ENCODE measurements around the gene RPS13. TPM values are rescaled to one million over a fixed set of nuclear protein-coding genes. Genes with fewer than 3 reads are reported as not detected.
"Not testable (repeated sequence)": the region's sequence is repeated elsewhere in the genome, so short reads cannot be mapped to it uniquely, and the experiment has no call there.

Gene RPS13
- polyA plus RNA-seq, 2 donors = 1,256 to 1,933 TPM

DNA sequence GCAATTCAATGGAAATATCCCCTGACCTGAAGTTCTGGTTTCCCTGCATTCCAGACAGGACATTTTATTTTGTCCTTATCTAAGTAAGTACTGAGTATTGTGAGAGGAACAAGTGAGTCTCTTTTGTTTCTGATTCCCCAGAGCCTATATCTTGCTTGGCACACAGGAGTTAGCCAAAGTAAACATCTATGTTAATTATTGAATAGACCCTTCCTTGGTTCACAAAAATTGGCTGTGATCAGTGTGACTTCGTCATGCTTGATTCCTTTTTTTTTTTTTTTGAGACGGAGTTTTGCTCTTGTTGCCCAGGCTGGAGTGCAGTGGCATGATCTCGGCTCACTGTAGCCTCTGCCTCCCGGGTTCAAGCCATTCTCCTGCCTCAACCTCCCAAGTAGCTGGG lies 29.0 kb downstream of the RPS13 start:
- not testable (repeated sequence) for H3K27ac ChIP-seq (ENCODE audit: low read depth in 2 of 2, low read length in 1 of 2); H3K4me1 ChIP-seq (ENCODE audit: control insufficient read depth in 2 of 2, insufficient read depth in 2 of 2, low read length in 1 of 2); H3K9me3 ChIP-seq (ENCODE audit: control insufficient read depth in 2 of 2, insufficient read depth in 1 of 2, low read depth in 1 of 2, low read length in 1 of 2); H3K4me3 ChIP-seq (ENCODE audit: low read depth in 1 of 2, low read length in 2 of 2); H3K27me3 ChIP-seq (ENCODE audit: control insufficient read depth in 1 of 2, insufficient read depth in 2 of 2, low read length in 2 of 2); H3K36me3 ChIP-seq (ENCODE audit: control insufficient read depth in 2 of 2, insufficient read depth in 2 of 2, low read length in 1 of 2)
- WGBS, 2 donors = 43 to 62% methylated on average over 4 of the region's 4 CpGs

DNA sequence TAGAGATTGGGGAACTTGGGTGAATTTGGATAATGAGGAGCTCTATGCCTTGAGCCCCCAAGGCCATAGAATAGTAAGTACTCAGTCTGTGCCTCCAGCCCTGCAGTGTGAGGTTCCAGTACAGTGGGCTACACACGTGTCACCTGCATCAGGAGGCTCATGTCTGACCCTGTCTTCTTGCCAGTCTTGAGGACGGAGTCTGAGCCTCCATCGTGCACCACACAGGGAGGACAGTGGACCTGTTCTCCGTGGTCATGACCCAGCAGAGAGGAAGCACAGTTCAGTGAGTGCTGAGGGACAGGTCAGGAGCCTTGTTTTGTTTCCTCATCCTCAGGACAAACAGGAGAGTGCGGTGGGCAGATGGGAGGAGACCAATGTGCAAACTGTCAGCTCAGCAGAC lies 30.8 kb downstream of the RPS13 start:
- Histone ChIP-seq H3K9me3 (ENCODE audit: control insufficient read depth in 2 of 2, insufficient read depth in 1 of 2, low read depth in 1 of 2, low read length in 1 of 2) (no peaks in the 10 kb centered on the region), H3K27ac (ENCODE audit: low read depth in 2 of 2, low read length in 1 of 2) (no peak overlapping the region), H3K4me1 (ENCODE audit: control insufficient read depth in 2 of 2, insufficient read depth in 2 of 2, low read length in 1 of 2) (no peaks in the 10 kb centered on the region), H3K27me3 (ENCODE audit: control insufficient read depth in 1 of 2, insufficient read depth in 2 of 2, low read length in 2 of 2) (no peaks in the 10 kb centered on the region), H3K36me3 (ENCODE audit: control insufficient read depth in 2 of 2, insufficient read depth in 2 of 2, low read length in 1 of 2) (no peaks in the 10 kb centered on the region), H3K4me3 (ENCODE audit: low read depth in 1 of 2, low read length in 2 of 2) (no peak overlapping the region)
- 72 to 76% methylated on average over 5 of the region's 5 CpGs for WGBS, 2 donors

DNA sequence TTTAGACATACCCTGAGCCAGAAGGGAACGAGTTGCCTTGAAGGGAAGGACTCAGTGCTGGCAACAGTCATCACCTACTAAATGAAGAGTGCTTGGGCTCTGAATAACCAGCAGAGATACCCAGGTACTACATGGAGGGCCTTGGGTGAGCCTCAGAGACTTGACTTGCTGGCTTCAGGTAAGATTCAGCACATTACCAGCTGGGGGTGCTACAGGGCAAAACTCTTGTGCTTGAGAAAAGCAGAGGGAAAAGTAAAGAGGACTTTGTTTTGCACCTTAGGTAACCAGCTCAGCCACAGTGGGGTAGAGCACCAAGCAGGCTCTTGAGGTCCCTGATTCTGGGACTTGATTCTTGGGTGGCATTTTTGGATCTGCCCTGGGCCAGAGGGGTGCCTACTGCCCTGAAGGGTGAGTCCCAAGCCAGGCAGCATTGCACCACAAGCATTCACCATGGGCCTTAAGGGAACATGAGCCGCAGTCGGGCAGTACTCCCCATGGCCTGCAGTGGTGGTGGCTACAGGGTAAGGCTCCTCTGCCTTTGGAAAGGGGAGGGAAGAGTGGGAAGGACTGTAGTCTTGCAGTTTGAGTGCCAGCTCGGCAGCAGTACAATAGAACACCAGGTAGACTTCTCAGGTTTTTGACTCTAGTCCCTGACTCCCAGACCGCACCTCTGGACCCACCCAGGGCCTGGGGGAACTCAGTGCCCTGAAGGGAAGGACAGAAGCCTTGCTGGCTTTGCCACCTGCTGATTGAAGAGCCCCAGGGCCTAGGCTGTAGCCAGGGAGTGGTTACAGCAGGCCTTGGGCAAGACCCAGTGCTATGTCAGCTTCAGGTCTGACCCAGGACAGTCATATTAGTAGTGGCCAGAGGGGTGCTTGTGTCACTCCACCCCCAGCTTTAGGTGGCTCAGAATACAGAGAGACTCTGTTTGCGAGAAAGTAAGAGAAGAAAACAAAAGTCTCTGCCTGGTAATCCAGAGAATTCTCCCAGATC lies 40.5 kb downstream of the RPS13 start:
- 78 to 82% methylated on average over 6 of the region's 6 CpGs for WGBS, 2 donors

DNA sequence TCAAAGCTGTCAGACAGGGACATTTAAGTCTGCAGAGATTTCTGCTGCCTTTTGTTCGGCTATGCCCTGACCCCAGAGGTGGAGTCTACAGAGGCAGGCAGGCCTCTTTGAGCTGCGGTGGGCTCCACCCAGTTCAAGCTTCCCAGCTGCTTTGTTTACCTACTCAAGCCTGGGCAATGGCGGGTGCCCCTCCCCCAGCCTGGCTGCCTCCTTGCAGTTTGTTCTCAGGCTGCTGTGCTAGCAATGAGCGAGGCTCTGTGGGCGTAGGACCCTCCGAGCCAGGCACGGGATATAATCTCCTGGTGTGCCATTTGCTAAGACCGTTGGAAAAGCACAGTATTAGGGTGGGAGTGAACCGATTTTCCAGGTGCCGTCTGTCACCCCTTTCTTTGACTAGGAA lies 43.4 kb downstream of the RPS13 start:
- H3K27me3 ChIP-seq (ENCODE audit: control insufficient read depth in 1 of 2, insufficient read depth in 2 of 2, low read length in 2 of 2); H3K9me3 ChIP-seq (ENCODE audit: control insufficient read depth in 2 of 2, insufficient read depth in 1 of 2, low read depth in 1 of 2, low read length in 1 of 2); H3K36me3 ChIP-seq (ENCODE audit: control insufficient read depth in 2 of 2, insufficient read depth in 2 of 2, low read length in 1 of 2); H3K27ac ChIP-seq (ENCODE audit: low read depth in 2 of 2, low read length in 1 of 2); H3K4me1 ChIP-seq (ENCODE audit: control insufficient read depth in 2 of 2, insufficient read depth in 2 of 2, low read length in 1 of 2); H3K4me3 ChIP-seq (ENCODE audit: low read depth in 1 of 2, low read length in 2 of 2): not testable (repeated sequence)
- WGBS, 2 donors = 89 to 91% methylated on average over 8 to 10 of the region's 10 CpGs

More for the DNA sequence above, 40.5 kb downstream of the RPS13 start:
- H3K36me3 ChIP-seq (ENCODE audit: control insufficient read depth in 2 of 2, insufficient read depth in 2 of 2, low read length in 1 of 2) = no peaks in the 10 kb centered on the region
- no peaks in the 10 kb centered on the region for H3K4me1 ChIP-seq (ENCODE audit: control insufficient read depth in 2 of 2, insufficient read depth in 2 of 2, low read length in 1 of 2)
- no peak overlapping the region for H3K27ac ChIP-seq (ENCODE audit: low read depth in 2 of 2, low read length in 1 of 2)
- H3K4me3 ChIP-seq (ENCODE audit: low read depth in 1 of 2, low read length in 2 of 2) = no peak overlapping the region
- H3K9me3 ChIP-seq (ENCODE audit: control insufficient read depth in 2 of 2, insufficient read depth in 1 of 2, low read depth in 1 of 2, low read length in 1 of 2) = no peaks in the 10 kb centered on the region
- H3K27me3 ChIP-seq (ENCODE audit: control insufficient read depth in 1 of 2, insufficient read depth in 2 of 2, low read length in 2 of 2) = no peaks in the 10 kb centered on the region

DNA sequence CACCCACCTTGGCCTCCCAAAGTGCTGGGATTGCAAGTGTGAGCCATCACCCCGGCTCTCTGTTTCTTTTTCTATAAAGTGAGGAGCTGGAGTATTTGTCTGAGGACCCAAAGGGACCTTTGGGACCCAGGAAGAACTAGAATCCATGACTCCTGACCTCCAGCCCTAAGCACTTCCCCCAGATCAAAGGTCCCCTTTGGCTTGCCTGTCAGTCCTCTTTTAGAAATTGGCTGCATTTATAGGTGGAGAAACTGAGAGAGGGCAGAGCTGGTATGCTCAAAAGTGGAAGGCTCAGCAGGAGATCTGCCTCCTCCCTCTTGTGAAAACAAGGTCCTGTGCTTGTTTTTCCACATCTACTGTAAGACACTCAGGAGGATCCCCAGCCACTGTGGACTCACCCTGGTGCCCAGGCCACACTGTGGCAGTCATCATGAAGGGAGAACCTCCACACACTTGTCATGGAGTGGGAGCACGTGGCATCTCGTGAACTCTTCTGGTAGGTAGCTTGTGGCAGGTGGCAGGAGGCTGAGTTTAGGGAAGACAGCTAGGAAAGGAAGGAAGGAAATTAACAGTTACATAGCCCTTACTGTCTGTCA lies 50.9 kb downstream of the RPS13 start:
- Histone ChIP-seq H3K27ac (ENCODE audit: low read depth in 2 of 2, low read length in 1 of 2) (no peak overlapping the region), H3K27me3 (ENCODE audit: control insufficient read depth in 1 of 2, insufficient read depth in 2 of 2, low read length in 2 of 2) (no peaks in the 10 kb centered on the region), H3K4me1 (ENCODE audit: control insufficient read depth in 2 of 2, insufficient read depth in 2 of 2, low read length in 1 of 2) (no peaks in the 10 kb centered on the region), H3K4me3 (ENCODE audit: low read depth in 1 of 2, low read length in 2 of 2) (no peak overlapping the region), H3K9me3 (ENCODE audit: control insufficient read depth in 2 of 2, insufficient read depth in 1 of 2, low read depth in 1 of 2, low read length in 1 of 2) (no peaks in the 10 kb centered on the region), H3K36me3 (ENCODE audit: control insufficient read depth in 2 of 2, insufficient read depth in 2 of 2, low read length in 1 of 2) (no peaks in the 10 kb centered on the region)
- WGBS, 2 donors = 85 to 87% methylated on average over 3 of the region's 3 CpGs

DNA sequence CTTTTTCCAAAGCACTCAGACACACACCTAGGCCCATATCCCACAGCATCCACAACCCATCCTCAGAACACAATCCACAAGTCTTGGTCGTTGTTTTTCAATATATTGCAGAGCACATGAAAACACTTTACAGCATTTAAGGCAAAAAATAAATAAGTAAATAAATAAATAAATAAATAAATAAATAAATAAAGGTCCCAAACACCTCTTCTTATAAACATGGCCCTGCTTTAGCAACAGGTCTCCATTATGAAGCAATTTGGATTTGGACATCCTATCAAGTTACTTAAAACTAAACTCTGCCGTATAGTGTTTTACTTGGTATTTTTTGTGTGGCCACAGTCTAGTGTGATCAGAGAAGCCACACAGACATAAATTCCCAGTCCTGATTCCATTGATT lies 52.5 kb downstream of the RPS13 start:
- 87 to 89% methylated on average over 2 of the region's 2 CpGs for WGBS, 2 donors
- Histone ChIP-seq H3K9me3 (ENCODE audit: control insufficient read depth in 2 of 2, insufficient read depth in 1 of 2, low read depth in 1 of 2, low read length in 1 of 2) (no peaks in the 10 kb centered on the region), H3K4me3 (ENCODE audit: low read depth in 1 of 2, low read length in 2 of 2) (no peak overlapping the region), H3K27ac (ENCODE audit: low read depth in 2 of 2, low read length in 1 of 2) (no peak overlapping the region), H3K36me3 (ENCODE audit: control insufficient read depth in 2 of 2, insufficient read depth in 2 of 2, low read length in 1 of 2) (no peaks in the 10 kb centered on the region), H3K4me1 (ENCODE audit: control insufficient read depth in 2 of 2, insufficient read depth in 2 of 2, low read length in 1 of 2) (no peaks in the 10 kb centered on the region), H3K27me3 (ENCODE audit: control insufficient read depth in 1 of 2, insufficient read depth in 2 of 2, low read length in 2 of 2) (no peaks in the 10 kb centered on the region)

Other genes starting within 250 kb of the RPS13 start
- 10 to 100 TPM; 41.4 to 46.0 TPM for gene PLEKHA7, start 63.3 kb downstream of the RPS13 start, polyA plus RNA-seq
- gene PIK3C2A, start 130.3 kb upstream of the RPS13 start, polyA plus RNA-seq = 1 to 10 TPM; 5.6 to 6.5 TPM
- gene NUCB2, start 199.1 kb upstream of the RPS13 start, polyA plus RNA-seq = 100 to 1,000 TPM; 174 to 326 TPM